ENCODE results near the gene HSPB7.
A peak's percentile ranks its signal among the peaks of the same experiment; 100 is the strongest.
"Not testable (repeated sequence)": the region's sequence is repeated elsewhere in the genome, so short reads cannot be mapped to it uniquely, and the experiment has no call there.

Gene HSPB7

DNA sequence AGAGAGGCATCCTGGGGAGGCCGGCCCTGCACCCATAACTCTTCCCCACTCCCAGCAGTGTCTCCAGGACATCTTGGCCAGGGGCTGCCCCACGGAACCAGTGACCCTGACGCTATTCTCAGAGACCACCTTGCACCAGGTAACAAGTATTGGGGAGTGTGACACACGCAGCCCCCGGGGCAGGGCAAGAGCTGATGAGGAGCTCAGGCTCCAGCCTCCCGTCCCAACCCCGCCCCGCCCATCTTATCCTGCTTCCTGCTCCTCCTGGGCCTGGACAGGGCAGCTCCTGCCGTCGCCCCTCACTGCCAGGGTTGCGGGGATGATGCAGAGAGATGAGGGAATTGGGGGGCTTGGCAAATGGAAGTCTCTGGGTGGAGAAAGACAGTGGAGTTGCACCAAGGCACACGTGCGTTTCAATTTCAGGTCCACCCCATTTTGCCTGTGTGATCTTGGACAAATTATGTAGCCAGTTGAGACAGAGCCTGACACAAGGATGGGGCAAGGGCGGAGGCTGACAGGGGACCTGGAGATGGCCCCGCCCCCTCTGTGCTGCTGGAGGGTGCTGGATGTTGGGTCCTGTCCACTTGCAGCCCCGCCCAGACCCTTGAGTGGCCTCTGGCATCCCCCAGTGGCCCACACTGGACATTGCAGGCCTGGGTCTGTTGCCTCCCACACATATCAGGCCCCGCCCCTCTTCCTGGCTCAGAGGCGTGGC is 14.7 kb upstream of the HSPB7 start:
- TF ChIP-seq, protein P1, sequence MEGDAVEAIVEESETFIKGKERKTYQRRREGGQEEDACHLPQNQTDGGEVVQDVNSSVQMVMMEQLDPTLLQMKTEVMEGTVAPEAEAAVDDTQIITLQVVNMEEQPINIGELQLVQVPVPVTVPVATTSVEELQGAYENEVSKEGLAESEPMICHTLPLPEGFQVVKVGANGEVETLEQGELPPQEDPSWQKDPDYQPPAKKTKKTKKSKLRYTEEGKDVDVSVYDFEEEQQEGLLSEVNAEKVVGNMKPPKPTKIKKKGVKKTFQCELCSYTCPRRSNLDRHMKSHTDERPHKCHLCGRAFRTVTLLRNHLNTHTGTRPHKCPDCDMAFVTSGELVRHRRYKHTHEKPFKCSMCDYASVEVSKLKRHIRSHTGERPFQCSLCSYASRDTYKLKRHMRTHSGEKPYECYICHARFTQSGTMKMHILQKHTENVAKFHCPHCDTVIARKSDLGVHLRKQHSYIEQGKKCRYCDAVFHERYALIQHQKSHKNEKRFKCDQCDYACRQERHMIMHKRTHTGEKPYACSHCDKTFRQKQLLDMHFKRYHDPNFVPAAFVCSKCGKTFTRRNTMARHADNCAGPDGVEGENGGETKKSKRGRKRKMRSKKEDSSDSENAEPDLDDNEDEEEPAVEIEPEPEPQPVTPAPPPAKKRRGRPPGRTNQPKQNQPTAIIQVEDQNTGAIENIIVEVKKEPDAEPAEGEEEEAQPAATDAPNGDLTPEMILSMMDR (conservative IDR thresholded peaks at IDR 0.05; ENCODE audit: low read depth, low read length) = peak; percentile 93
- H3K4me3 ChIP-seq (ENCODE audit: low read depth, low read length) = no peak overlapping the region
- DNase-seq (ENCODE audit: low read depth) = peak; percentile 90

DNA sequence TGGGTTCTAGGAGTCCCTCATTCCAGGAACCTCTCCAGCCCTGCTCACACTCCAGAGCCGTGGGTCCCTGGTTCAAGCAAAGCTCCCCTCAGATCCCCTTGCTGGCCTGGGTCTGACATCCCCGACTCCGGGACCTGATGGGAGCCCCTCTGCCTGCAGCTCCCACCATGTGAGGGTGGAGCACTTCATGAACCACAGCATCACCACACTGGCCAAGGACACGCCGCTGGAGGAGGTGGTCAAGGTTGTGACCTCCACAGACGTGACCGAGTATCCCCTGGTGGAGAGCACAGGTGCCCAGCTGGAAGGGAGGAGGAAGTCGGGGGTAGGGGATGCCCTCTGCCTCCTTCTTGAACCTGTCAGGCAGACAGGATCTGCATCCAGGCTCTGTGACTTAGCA is 13.7 kb upstream of the HSPB7 start:
- TF ChIP-seq, protein P1 (conservative IDR thresholded peaks at IDR 0.05; ENCODE audit: low read depth, low read length) = no peak
- DNase-seq (ENCODE audit: low read depth) = no peak
- H3K4me3 ChIP-seq (ENCODE audit: low read depth, low read length) = no peak overlapping the region

DNA sequence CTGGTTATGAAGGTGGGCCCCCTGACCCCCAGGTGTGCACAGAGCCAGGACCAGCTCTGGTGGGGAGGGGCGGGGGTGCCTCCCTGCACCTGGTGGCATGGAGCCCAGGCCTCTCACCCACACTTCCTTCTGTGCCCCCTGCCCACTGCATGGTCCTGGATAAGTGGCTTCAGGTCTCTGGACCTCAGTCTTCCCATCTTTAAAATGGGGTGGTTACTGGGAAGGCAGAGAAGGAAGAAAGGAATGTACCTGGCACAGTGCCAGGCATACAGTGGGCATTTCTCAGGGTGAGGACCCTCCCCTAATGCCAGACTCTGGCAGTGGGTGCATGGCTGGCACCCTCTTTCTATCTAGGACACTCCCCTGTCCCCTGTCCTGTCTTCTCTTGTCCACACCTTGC is 11.4 kb upstream of the HSPB7 start:
- TF ChIP-seq, protein P1 (conservative IDR thresholded peaks at IDR 0.05; ENCODE audit: low read depth, low read length) = no peak
- H3K4me3 ChIP-seq (ENCODE audit: low read depth, low read length) = no peak overlapping the region
- DNase-seq (ENCODE audit: low read depth) = no peak

DNA sequence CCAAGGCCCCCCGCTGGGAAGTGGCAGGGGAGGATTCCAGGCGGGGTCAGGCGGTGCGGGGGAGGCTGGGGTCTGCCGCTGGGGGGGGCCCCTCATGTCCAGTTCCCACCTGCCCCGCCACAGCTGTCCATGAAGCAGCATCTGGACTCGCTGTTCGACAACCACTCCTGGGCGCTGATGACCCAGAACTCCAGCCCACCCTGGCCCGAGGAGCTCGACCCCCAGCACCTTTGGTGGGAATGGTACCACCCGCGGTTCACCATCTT is 11.1 kb upstream of the HSPB7 start:
- DNase-seq (ENCODE audit: low read depth); H3K4me3 ChIP-seq (ENCODE audit: low read depth, low read length): not testable (repeated sequence)

DNA sequence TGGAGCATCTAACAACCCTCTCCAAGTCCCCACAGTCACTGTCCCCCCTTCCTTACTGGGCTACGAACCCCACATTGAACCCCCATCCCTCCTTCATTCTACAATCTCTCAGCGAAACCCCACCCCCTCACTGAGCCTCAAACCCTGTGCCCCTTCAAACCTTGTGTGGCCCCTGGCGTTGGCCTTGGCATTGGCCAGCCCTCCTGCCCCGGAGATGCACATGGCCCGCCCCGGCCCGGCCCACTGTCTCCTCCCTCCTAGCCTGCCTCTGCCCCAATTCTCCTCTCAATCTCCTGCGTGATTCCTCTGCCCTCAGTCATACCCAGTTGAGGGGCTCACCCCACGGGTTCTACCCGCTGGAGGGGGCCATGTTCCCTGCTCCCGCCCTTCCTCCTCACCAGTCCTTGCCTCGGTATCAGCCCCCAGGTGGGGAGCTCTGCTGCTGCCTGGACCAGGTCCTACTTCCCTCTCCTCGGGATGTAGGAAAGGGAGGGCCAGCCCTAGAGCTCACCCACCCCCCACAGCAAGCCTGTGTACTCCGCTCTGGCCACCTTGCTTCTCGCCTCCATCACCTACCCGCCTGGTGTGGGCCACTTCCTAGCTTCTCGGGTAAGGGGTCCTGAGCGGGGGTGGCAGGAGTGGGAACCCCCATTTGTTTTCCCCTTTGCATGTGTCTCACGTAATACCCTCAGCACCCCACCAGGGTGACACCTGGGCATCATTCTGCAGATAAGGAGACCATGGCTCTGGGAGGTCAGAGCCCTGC is 10.6 kb upstream of the HSPB7 start:
- H3K4me3 ChIP-seq (ENCODE audit: low read depth, low read length) = no peak overlapping the region
- no peak for DNase-seq (ENCODE audit: low read depth)
- TF ChIP-seq, protein P1 (conservative IDR thresholded peaks at IDR 0.05; ENCODE audit: low read depth, low read length) = no peak

DNA sequence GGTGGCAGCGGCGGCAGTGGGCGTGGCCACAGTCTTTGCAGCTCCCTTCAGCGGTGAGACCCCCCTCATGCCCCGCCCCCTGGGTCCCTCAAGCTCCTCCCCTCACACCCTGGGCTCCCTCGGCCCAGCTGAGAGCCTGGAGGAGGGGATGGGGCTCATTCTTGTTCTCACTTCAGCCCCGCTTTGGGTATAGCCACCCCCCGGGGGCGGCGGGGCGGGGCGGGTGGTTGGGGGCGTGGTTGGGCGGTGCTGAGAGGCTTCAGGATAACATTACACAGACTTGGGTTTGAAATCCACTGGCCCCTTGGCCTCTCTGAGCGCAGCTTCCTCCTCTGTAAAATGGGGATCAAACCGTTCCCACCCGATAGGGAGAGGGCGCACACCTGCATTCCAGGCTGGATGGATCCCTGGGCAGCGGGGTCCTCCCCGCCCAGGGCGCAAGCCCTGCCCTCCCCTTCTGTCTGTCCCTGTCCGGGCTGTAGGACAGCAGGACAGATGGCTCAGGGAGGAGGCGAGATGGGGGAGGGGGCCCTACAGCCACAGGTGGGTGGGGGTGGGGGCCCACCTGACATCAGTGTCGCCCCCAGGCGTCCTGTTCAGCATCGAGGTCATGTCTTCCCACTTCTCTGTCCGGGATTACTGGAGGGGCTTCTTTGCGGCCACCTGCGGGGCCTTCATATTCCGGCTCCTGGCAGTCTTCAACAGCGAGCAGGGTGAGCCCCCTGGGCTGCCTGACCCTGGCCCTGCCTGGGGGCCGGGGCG is 9.1 kb upstream of the HSPB7 start:
- no peak for DNase-seq (ENCODE audit: low read depth)
- no peak overlapping the region for H3K4me3 ChIP-seq (ENCODE audit: low read depth, low read length)
- TF ChIP-seq, protein P1 (conservative IDR thresholded peaks at IDR 0.05; ENCODE audit: low read depth, low read length) = no peak

DNA sequence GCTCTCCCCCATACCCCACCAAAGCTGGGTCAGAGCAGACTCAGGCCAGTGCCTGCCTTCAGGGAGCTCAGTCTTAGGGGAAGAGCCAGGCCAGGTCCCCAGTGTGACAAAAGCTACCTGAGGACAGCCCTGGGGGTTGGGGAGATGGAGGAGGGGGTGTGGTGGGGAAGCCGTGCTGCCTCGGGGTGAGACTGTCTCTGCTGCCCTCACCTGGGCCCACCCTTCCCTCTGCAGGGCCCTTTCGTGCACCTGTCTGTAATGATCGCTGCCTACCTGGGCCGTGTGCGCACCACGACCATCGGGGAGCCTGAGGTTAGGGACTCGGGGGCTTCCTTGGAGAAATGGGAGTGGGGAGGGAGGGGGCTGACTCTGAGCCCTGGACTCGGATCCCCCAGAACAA is 8.5 kb upstream of the HSPB7 start:
- DNase-seq (ENCODE audit: low read depth); H3K4me3 ChIP-seq (ENCODE audit: low read depth, low read length): not testable (repeated sequence)

All from choroid plexus epithelial cell (primary cell).